ENCODE results near the gene PSMG4.

PSMG4 gene

GRCh38 chr6:3227363-3228045 lies 31.2 kb upstream of the PSMG4 start, which contains the start of gene TUBB2B:
Gene TUBB2B (minus strand): TSS chr6:3227653. CDS start chr6:3227543, 110 bp downstream.
- TF ChIP-seq, protein P1, sequence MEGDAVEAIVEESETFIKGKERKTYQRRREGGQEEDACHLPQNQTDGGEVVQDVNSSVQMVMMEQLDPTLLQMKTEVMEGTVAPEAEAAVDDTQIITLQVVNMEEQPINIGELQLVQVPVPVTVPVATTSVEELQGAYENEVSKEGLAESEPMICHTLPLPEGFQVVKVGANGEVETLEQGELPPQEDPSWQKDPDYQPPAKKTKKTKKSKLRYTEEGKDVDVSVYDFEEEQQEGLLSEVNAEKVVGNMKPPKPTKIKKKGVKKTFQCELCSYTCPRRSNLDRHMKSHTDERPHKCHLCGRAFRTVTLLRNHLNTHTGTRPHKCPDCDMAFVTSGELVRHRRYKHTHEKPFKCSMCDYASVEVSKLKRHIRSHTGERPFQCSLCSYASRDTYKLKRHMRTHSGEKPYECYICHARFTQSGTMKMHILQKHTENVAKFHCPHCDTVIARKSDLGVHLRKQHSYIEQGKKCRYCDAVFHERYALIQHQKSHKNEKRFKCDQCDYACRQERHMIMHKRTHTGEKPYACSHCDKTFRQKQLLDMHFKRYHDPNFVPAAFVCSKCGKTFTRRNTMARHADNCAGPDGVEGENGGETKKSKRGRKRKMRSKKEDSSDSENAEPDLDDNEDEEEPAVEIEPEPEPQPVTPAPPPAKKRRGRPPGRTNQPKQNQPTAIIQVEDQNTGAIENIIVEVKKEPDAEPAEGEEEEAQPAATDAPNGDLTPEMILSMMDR (IDR thresholded peaks at IDR 0.05; ENCODE audit: poor library complexity, severe bottlenecking), result no peak
- Histone ChIP-seq H3K36me3 (ENCODE audit: low read depth) (no peaks in the 10 kb centered on the region), H3K4me3 (ENCODE audit: severe bottlenecking) (peak within 1 kb of the TSS; percentile 26), H3K27me3 (ENCODE audit: insufficient read depth, poor library complexity, severe bottlenecking) (peaks cover 48% of the 10 kb centered on the region), H3K9me3 (ENCODE audit: severe bottlenecking) (no peaks in the 10 kb centered on the region), H3K27ac (ENCODE audit: poor library complexity, severe bottlenecking) (no peak within 1 kb of the TSS), H3K4me1 (ENCODE audit: insufficient read depth, poor library complexity, severe bottlenecking) (no peaks in the 10 kb centered on the region)
- DNase-seq (ENCODE audit: low spot score) (no peak), ATAC-seq (ENCODE audit: low read depth) (peak; percentile 28; the same call in 1 of the 3 replicates)

- no peaks in the 10 kb centered on the region for H3K9me3 ChIP-seq (ENCODE audit: severe bottlenecking)
- ATAC-seq (ENCODE audit: low read depth) (no peak), DNase-seq (ENCODE audit: low spot score) (no peak)
- H3K4me1 ChIP-seq (ENCODE audit: insufficient read depth, poor library complexity, severe bottlenecking), result no peaks in the 10 kb centered on the region
- H3K27ac ChIP-seq (ENCODE audit: poor library complexity, severe bottlenecking), result no peak overlapping the region
- TF ChIP-seq, protein P1 (IDR thresholded peaks at IDR 0.05; ENCODE audit: poor library complexity, severe bottlenecking), result no peak
- H3K27me3 ChIP-seq (ENCODE audit: insufficient read depth, poor library complexity, severe bottlenecking), result peaks cover 48% of the 10 kb centered on the region
- no peaks in the 10 kb centered on the region for H3K36me3 ChIP-seq (ENCODE audit: low read depth)
- no peak overlapping the region for H3K4me3 ChIP-seq (ENCODE audit: severe bottlenecking)
Measured at GRCh38 chr6:3228046-3228671, 30.6 kb upstream of the PSMG4 start.

- Histone ChIP-seq H3K36me3 (ENCODE audit: low read depth) (no peaks in the 10 kb centered on the region), H3K4me3 (ENCODE audit: severe bottlenecking) (no peak overlapping the region), H3K4me1 (ENCODE audit: insufficient read depth, poor library complexity, severe bottlenecking) (no peaks in the 10 kb centered on the region), H3K27ac (ENCODE audit: poor library complexity, severe bottlenecking) (no peak overlapping the region), H3K27me3 (ENCODE audit: insufficient read depth, poor library complexity, severe bottlenecking) (peaks cover 48% of the 10 kb centered on the region), H3K9me3 (ENCODE audit: severe bottlenecking) (no peaks in the 10 kb centered on the region)
- TF ChIP-seq, protein P1 (IDR thresholded peaks at IDR 0.05; ENCODE audit: poor library complexity, severe bottlenecking), result no peak
- ATAC-seq (ENCODE audit: low read depth) (no peak), DNase-seq (ENCODE audit: low spot score) (no peak)
Measured at GRCh38 chr6:3228771-3229565, 29.8 kb upstream of the PSMG4 start.

DNA sequence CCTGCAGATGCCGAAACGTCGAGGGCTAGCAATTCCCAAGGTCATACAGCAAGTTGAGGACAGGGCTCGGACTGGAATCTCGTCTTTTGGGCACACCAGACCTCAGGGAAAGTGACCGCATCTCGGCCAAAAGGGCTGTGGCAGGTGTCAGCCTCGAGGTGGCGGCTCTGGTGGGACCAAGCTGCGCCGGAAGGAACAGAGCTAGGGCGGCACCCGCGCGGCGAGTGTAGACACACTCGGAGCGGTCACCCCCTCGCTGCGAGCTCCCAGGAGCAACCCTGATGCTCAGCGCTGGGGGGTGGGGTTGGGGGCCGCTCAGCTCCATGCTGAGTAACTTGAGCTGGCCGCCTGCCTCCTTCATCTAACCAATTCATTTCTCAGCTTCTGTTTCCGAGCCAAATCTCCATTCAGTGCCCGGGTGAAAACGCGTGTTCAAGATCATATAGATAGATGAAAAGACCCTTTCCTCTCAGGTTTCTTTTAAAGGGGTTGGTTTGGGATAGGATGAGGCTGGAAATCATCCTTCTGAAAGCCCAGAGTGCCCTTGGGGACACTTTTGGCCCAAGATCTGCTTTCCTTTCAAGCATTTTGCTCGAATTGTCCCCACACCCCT lies 29.1 kb upstream of the PSMG4 start:
- Histone ChIP-seq H3K27me3 (ENCODE audit: insufficient read depth, poor library complexity, severe bottlenecking) (peaks cover 48% of the 10 kb centered on the region), H3K9me3 (ENCODE audit: severe bottlenecking) (no peaks in the 10 kb centered on the region), H3K36me3 (ENCODE audit: low read depth) (no peaks in the 10 kb centered on the region), H3K27ac (ENCODE audit: poor library complexity, severe bottlenecking) (no peak overlapping the region), H3K4me1 (ENCODE audit: insufficient read depth, poor library complexity, severe bottlenecking) (no peaks in the 10 kb centered on the region), H3K4me3 (ENCODE audit: severe bottlenecking) (no peak overlapping the region)
- DNase-seq (ENCODE audit: low spot score) (no peak), ATAC-seq (ENCODE audit: low read depth) (no peak)
- TF ChIP-seq, protein P1 (IDR thresholded peaks at IDR 0.05; ENCODE audit: poor library complexity, severe bottlenecking), result no peak

All from RWPE2 (cell line).